ENCODE measurements around the gene TSPAN2.
"Not testable (repeated sequence)": the region's sequence is repeated elsewhere in the genome, so short reads cannot be mapped to it uniquely, and the experiment has no call there.

TSPAN2 gene

DNA sequence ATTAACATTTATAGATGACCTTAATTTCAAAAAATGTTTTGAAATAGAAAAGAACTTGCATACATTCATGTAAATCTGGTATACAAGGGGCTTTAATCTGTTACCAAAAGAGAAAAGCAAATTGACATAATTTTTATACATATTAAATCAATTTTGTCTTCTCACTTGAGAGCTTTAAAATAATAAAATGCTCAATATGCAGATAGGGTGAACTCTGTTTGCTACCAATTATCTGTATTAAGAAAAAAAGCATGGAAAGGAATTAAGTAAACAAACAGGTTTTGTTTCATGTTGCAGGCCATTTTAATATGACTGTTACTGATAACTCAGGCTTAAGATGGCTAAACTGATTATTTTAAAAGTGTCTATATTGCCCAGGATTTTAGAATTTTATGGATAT is 65.7 kb downstream of the TSPAN2 start:
- no peak for DNase-seq (ENCODE audit: low read depth)
- no peak overlapping the region for H3K4me3 ChIP-seq (replicated peaks; ENCODE audit: low read depth, low read length)
- TF ChIP-seq, protein P1, sequence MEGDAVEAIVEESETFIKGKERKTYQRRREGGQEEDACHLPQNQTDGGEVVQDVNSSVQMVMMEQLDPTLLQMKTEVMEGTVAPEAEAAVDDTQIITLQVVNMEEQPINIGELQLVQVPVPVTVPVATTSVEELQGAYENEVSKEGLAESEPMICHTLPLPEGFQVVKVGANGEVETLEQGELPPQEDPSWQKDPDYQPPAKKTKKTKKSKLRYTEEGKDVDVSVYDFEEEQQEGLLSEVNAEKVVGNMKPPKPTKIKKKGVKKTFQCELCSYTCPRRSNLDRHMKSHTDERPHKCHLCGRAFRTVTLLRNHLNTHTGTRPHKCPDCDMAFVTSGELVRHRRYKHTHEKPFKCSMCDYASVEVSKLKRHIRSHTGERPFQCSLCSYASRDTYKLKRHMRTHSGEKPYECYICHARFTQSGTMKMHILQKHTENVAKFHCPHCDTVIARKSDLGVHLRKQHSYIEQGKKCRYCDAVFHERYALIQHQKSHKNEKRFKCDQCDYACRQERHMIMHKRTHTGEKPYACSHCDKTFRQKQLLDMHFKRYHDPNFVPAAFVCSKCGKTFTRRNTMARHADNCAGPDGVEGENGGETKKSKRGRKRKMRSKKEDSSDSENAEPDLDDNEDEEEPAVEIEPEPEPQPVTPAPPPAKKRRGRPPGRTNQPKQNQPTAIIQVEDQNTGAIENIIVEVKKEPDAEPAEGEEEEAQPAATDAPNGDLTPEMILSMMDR (IDR thresholded peaks at IDR 0.05; ENCODE audit: low read length, missing control alignments): no peak

DNA sequence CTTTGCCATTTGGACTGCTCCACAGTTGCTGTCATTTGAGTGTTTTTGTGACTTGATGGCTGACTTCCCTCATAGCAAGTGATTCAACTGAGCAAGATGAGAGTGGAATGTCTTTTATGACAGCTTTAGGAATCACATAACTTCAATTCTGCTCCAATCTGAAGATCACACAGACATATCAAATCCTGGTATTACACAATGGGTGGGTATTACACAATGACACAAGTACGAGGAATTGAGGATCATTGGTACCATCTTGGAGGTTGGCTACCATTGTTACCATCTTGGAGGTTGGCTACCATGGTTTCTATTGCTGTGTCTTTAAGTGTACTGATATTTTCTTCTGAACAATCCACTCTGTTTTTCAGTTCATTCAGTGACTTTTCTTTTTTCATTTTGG is 68.2 kb downstream of the TSPAN2 start:
- no peak for DNase-seq (ENCODE audit: low read depth)
- TF ChIP-seq, protein P1 (IDR thresholded peaks at IDR 0.05; ENCODE audit: low read length, missing control alignments): no peak

DNA sequence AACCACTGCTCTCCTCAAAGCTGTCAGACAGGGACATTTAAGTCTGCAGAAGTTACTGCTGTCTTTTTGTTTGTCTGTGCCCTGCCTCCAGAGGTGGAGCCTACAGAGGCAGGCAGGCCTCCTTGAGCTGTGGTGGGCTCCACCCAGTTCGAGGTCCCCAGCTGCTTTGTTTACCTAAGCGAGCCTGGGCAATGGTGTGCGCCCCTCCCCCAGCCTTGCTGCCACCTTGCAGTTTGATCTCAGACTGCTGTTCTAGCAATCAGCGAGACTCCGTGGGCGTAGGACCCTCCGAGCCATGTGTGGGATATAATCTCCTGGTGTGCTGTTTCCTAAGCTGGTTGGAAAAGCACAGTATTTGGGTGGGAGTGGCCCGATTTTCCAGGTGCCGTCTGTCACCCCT is 69.8 kb downstream of the TSPAN2 start:
- not testable (repeated sequence) for H3K4me3 ChIP-seq (replicated peaks; ENCODE audit: low read depth, low read length); DNase-seq (ENCODE audit: low read depth)

More for the DNA sequence above, 68.2 kb downstream of the TSPAN2 start:
- no peak overlapping the region for H3K4me3 ChIP-seq (replicated peaks; ENCODE audit: low read depth, low read length)

DNA sequence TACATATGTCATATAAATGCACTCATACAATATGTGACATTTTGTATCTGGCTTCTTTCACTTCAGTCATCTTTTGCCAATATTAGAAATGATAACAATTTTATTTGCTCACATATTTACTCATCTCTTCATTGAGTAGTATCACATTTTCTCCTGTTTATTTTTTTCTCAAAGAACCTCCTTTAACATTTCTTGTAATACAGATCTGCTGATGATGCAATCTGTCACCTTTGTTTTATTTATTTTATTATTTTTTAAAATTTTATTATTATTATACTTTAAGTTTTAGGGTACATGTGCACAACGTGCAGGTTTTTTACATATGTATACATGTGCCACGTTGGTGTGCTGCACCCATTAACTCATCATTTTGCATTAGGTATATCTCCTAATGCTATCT is 75.5 kb downstream of the TSPAN2 start:
- H3K4me3 ChIP-seq (replicated peaks; ENCODE audit: low read depth, low read length): no peak overlapping the region
- TF ChIP-seq, protein P1 (IDR thresholded peaks at IDR 0.05; ENCODE audit: low read length, missing control alignments): no peak
- DNase-seq (ENCODE audit: low read depth): no peak

DNA sequence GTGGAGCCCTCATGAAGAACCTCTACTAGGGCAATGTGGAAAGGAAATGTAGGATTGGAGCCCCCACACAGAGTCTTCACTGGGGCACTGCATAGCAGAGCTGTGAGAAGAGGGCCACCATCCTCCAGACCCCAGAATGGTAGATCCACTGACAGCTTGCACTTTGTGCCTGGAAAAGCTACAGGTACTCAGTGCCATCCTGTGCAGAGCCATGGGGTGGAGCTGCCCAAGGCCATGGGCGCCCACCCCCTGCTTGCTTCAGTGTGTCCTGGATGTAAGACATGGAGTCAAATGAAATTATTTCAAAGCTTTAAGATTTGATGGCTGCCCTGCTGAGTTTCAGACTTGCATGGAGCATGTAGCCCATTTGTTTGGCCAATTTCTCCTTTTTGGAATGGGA is 76.9 kb downstream of the TSPAN2 start:
- DNase-seq (ENCODE audit: low read depth): no peak
- H3K4me3 ChIP-seq (replicated peaks; ENCODE audit: low read depth, low read length): no peak overlapping the region
- TF ChIP-seq, protein P1 (IDR thresholded peaks at IDR 0.05; ENCODE audit: low read length, missing control alignments): no peak

DNA sequence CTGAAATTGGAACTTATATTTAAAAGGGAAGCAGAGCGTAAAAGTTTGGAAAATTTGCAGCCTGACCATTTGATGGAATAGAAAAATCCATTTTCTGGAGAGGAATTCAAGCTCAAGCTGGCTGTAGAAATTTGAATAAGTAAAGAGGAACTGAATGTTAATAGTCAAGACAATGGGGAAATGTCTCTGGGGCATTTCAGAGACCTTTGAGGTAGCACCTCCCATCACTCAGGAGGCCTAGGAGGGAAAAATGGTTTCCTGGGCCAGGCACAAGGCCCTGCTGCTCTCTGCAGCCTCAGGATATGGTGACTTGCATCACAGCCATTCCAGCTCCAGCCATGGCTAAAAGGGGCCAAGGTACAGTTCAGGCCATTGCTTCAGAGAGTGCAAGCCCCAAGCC is 77.3 kb downstream of the TSPAN2 start:
- TF ChIP-seq, protein P1 (IDR thresholded peaks at IDR 0.05; ENCODE audit: low read length, missing control alignments): no peak
- no peak for DNase-seq (ENCODE audit: low read depth)
- no peak overlapping the region for H3K4me3 ChIP-seq (replicated peaks; ENCODE audit: low read depth, low read length)

DNA sequence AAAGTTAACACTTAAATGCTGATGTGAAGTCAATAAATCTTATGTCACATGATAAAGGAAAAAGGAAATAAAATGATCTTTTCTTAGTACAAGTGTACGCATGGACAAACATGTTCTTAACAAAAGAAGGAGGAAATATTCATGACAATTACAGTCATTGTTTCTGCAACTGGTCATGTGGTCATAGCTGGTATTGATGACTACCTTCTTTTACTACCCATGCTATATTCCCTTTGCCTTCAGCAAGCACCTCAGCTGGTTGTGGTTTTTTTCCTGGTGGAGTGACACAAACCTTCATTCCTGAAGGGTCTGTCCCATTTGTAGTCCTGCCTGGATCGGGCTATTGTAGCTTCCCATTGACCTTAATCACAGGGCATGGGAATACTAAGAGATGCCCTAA is 83.1 kb downstream of the TSPAN2 start:
- TF ChIP-seq, protein P1 (IDR thresholded peaks at IDR 0.05; ENCODE audit: low read length, missing control alignments): no peak

More for the DNA sequence above, 83.1 kb downstream of the TSPAN2 start:
- no peak overlapping the region for H3K4me3 ChIP-seq (replicated peaks; ENCODE audit: low read depth, low read length)
- DNase-seq (ENCODE audit: low read depth): no peak
